Neural cell (in vitro differentiated cells): ENCODE data around the gene OR51V1.

Experiments used
- CTCF ChIP-seq: fragments of 450-650 bp; IDR thresholded peaks from 2 replicates; pipeline ENCODE4 v1.5.1; 2014; ENCODE audit warnings: antibody characterized with exemption, mild to moderate bottlenecking, moderate library complexity; ENCODE audit not compliant: poor library complexity, severe bottlenecking
- REST ChIP-seq: IDR thresholded peaks from 2 replicates; pipeline ENCODE4 v1.6.1; 2012; ENCODE audit warnings: borderline replicate concordance

- no peak for TF ChIP-seq CTCF
- TF ChIP-seq REST, result no peak
These were observed 27.2 kb upstream of the OR51V1 start for GRCh38 chr11:5227681-5228080.
